OCI-LY3 (cell line): ENCODE data around the gene SETDB1.
A peak's percentile ranks its signal among the peaks of the same experiment; 100 is the strongest.
"Not testable (repeated sequence)": the region's sequence is repeated elsewhere in the genome, so short reads cannot be mapped to it uniquely, and the experiment has no call there.

Experiments used
- H2AFZ ChIP-seq: fragments of 200-600, 300-600 bp; shearing (Covaris generic); 2 replicates; pipeline ENCODE4 v1.6.0; 2014; ENCODE audit warnings: antibody characterized with exemption, low read depth, low read length
- H3K27ac ChIP-seq: fragments of 200-600, 300-600 bp; sonication (generic); 2 replicates; pipeline ENCODE4 v1.5.1; 2014; ENCODE audit warnings: mild to moderate bottlenecking, low read length, moderate library complexity, mixed read lengths
- H3K27me3 ChIP-seq: fragments of 200-600, 300-600 bp; sonication (generic); 2 replicates; pipeline ENCODE4 v1.6.1; 2014; ENCODE audit warnings: low read depth, low read length, mixed read lengths
- H3K36me3 ChIP-seq: fragments of 200-600, 300-600 bp; sonication (generic); replicated peaks from 2 replicates; pipeline ENCODE3; 2014; ENCODE audit warnings: low read depth, low read length, mixed read lengths
- H3K4me1 ChIP-seq: fragments of 300-600, 200-600 bp; sonication (generic); 2 replicates; pipeline ENCODE4 v1.6.1; 2014; ENCODE audit warnings: low read length, mixed read lengths
- H3K4me2 ChIP-seq: fragments of 200-600, 300-600 bp; sonication (generic); 2 replicates; pipeline ENCODE4 v1.6.1; 2014; ENCODE audit warnings: low read length, mixed read lengths
- H3K4me3 ChIP-seq: fragments of 300-600, 200-600 bp; sonication (generic); 2 replicates; pipeline ENCODE4 v1.5.1; 2014; ENCODE audit warnings: antibody characterized with exemption, mild to moderate bottlenecking, low read length, moderate library complexity
- H3K79me2 ChIP-seq: fragments of 300-600, 200-600 bp; shearing (Covaris generic); 2 replicates; pipeline ENCODE4 v1.6.1; 2014; ENCODE audit warnings: mild to moderate bottlenecking, low read length, mixed read lengths
- H3K9ac ChIP-seq: fragments of 300-600, 200-600 bp; shearing (Covaris generic); 2 replicates; pipeline ENCODE4 v1.6.0; 2014; ENCODE audit warnings: mild to moderate bottlenecking, low read length, moderate library complexity
- H3K9me3 ChIP-seq: fragments of 200-600, 300-600 bp; shearing (Covaris generic); 2 replicates; pipeline ENCODE4 v1.6.1; 2014; ENCODE audit warnings: low read length, mixed read lengths; ENCODE audit not compliant: insufficient read depth
- H4K20me1 ChIP-seq: fragments of 200-600, 300-600 bp; sonication (generic); 2 replicates; pipeline ENCODE4 v1.6.1; 2016; ENCODE audit warnings: low read length, mixed read lengths; ENCODE audit not compliant: insufficient read depth
- CTCF ChIP-seq: fragments of 200-600, 300-600 bp; sonication (generic); IDR thresholded peaks from 2 replicates; pipeline ENCODE4 v1.5.1; 2014; ENCODE audit warnings: antibody characterized with exemption, low read length, low read depth
- EZH2phosphoT487 ChIP-seq: fragments of 200-600 bp; shearing (Covaris generic); IDR thresholded peaks from 2 replicates; pipeline ENCODE4 v1.6.1; 2018; ENCODE audit warnings: antibody characterized with exemption, mixed run types, low read depth

Gene SETDB1

GRCh38 chr1:150922519-150922975 is 3.6 kb upstream of the SETDB1 start:
- H3K36me3 ChIP-seq: peaks cover 3% of the 10 kb centered on the region
- H3K27me3 ChIP-seq: no peaks in the 10 kb centered on the region
- peak overlapping the region; percentile 89 for H2AFZ ChIP-seq
- peak overlapping the region; percentile 65 for H3K4me2 ChIP-seq
- peak overlapping the region; percentile 41 for H3K9ac ChIP-seq
- no peaks in the 10 kb centered on the region for H3K9me3 ChIP-seq
- TF ChIP-seq CTCF: peak; percentile 92
- no peak for TF ChIP-seq EZH2phosphoT487
- H3K79me2 ChIP-seq: peaks cover 13% of the 10 kb centered on the region
- no peaks in the 10 kb centered on the region for H4K20me1 ChIP-seq
- H3K4me3 ChIP-seq: peak overlapping the region; percentile 51
- H3K4me1 ChIP-seq: peaks cover 20% of the 10 kb centered on the region
- H3K27ac ChIP-seq: peak overlapping the region; percentile 76

GRCh38 chr1:150925080-150925479 is 1.1 kb upstream of the SETDB1 start:
- no peaks in the 10 kb centered on the region for H3K27me3 ChIP-seq

GRCh38 chr1:150927624-150928023 is 1.5 kb downstream of the SETDB1 start:
- Histone ChIP-seq H3K4me3 (no peak overlapping the region), H3K4me2 (peak overlapping the region; percentile 82; the same call in 1 of the 2 replicates), H3K4me1 (peaks cover 15% of the 10 kb centered on the region), H4K20me1 (no peaks in the 10 kb centered on the region), H3K27me3 (no peaks in the 10 kb centered on the region), H3K9me3 (no peaks in the 10 kb centered on the region), H3K79me2 (peaks cover 22% of the 10 kb centered on the region), H3K27ac (no peak overlapping the region), H2AFZ (no peak overlapping the region), H3K36me3 (peaks cover 39% of the 10 kb centered on the region), H3K9ac (no peak overlapping the region)
- TF ChIP-seq EZH2phosphoT487: no peak
- no peak for TF ChIP-seq CTCF

More at GRCh38 chr1:150925080-150925479, 1.1 kb upstream of the SETDB1 start:
- Histone ChIP-seq H3K4me1 (peaks cover 21% of the 10 kb centered on the region), H2AFZ (no peak overlapping the region), H3K4me3 (no peak overlapping the region), H3K9me3 (no peaks in the 10 kb centered on the region), H4K20me1 (no peaks in the 10 kb centered on the region), H3K4me2 (no peak overlapping the region), H3K27ac (no peak overlapping the region), H3K79me2 (peaks cover 21% of the 10 kb centered on the region), H3K36me3 (peaks cover 20% of the 10 kb centered on the region), H3K9ac (no peak overlapping the region)
- TF ChIP-seq CTCF (no peak), EZH2phosphoT487 (no peak)

GRCh38 chr1:150928286-150928685 is 2.1 kb downstream of the SETDB1 start:
- Histone ChIP-seq H4K20me1 (no peaks in the 10 kb centered on the region), H3K27ac (no peak overlapping the region), H2AFZ (no peak overlapping the region), H3K36me3 (peaks cover 46% of the 10 kb centered on the region), H3K9me3 (no peaks in the 10 kb centered on the region), H3K79me2 (peaks cover 23% of the 10 kb centered on the region), H3K27me3 (no peaks in the 10 kb centered on the region), H3K4me1 (peaks cover 9% of the 10 kb centered on the region), H3K9ac (no peak overlapping the region), H3K4me3 (no peak overlapping the region), H3K4me2 (no peak overlapping the region)
- TF ChIP-seq EZH2phosphoT487 (no peak), CTCF (no peak)

- H3K9ac ChIP-seq, H3K4me3 ChIP-seq, H3K27me3 ChIP-seq, H3K9me3 ChIP-seq, H3K4me2 ChIP-seq, H4K20me1 ChIP-seq, H3K27ac ChIP-seq, H3K4me1 ChIP-seq, H2AFZ ChIP-seq: not testable (repeated sequence)
- Histone ChIP-seq H3K36me3 (peaks cover 48% of the 10 kb centered on the region), H3K79me2 (peaks cover 23% of the 10 kb centered on the region)
These were observed 2.6 kb downstream of the SETDB1 start for GRCh38 chr1:150928775-150929174.
